Activated CD4-positive, alpha-beta T cell treated with anti-CD3 and anti-CD28 coated beads, Interleukin-2, Interleukin-6, amounts not matched to agents 100 ng/mL and 50 ng/mL, durations not matched to agents 16 hours and 8 hours (primary cell): ENCODE results near the gene ADAD1.
"Not testable (repeated sequence)": the region's sequence is repeated elsewhere in the genome, so short reads cannot be mapped to it uniquely, and the experiment has no call there.

Experiments used
- DNase-seq: peaks from one replicate; pipeline ENCODE4 v3.0.0-alpha.2; 2020

ADAD1 gene

GRCh38 chr4:122378711-122379110 lies at the start of gene ADAD1:
Gene ADAD1, plus strand, starts transcription at chr4:122379011. Its CDS starts 1,059 bp downstream, at chr4:122380070.
- DNase-seq, result no peak

GRCh38 chr4:122329876-122330565 lies 48.8 kb upstream of the ADAD1 start:
- DNase-seq, result no peak

GRCh38 chr4:122331195-122331594 lies 47.6 kb upstream of the ADAD1 start:
- DNase-seq, result no peak

- DNase-seq, result no peak
These were observed 44.0 kb upstream of the ADAD1 start for GRCh38 chr4:122334828-122335227.

- DNase-seq, result no peak
These were observed 36.9 kb upstream of the ADAD1 start for GRCh38 chr4:122341886-122342285.

GRCh38 chr4:122346036-122346435 lies 32.8 kb upstream of the ADAD1 start:
- no peak for DNase-seq

GRCh38 chr4:122346503-122346902 lies 32.3 kb upstream of the ADAD1 start:
- no peak for DNase-seq

GRCh38 chr4:122356317-122356808 lies 22.4 kb upstream of the ADAD1 start:
- DNase-seq, result no peak

GRCh38 chr4:122360754-122361153 lies 18.1 kb upstream of the ADAD1 start:
- no peak for DNase-seq

GRCh38 chr4:122364700-122365404 lies 14.0 kb upstream of the ADAD1 start:
- no peak for DNase-seq

- not testable (repeated sequence) for DNase-seq
These were observed 10.0 kb upstream of the ADAD1 start for GRCh38 chr4:122368786-122369185.

GRCh38 chr4:122377352-122377751 lies 1.5 kb upstream of the ADAD1 start:
- no peak for DNase-seq

GRCh38 chr4:122379239-122379638 lies 428 bp downstream of the ADAD1 start:
- no peak for DNase-seq

- DNase-seq, result no peak
These were observed 4.5 kb downstream of the ADAD1 start for GRCh38 chr4:122383341-122383740.

GRCh38 chr4:122384245-122384644 lies 5.4 kb downstream of the ADAD1 start:
- DNase-seq, result no peak

GRCh38 chr4:122393276-122393675 lies 14.5 kb downstream of the ADAD1 start:
- DNase-seq, result no peak

- no peak for DNase-seq
These were observed 25.1 kb downstream of the ADAD1 start for GRCh38 chr4:122403861-122404260.

GRCh38 chr4:122412547-122412946 lies 33.7 kb downstream of the ADAD1 start:
- peak; percentile 24 for DNase-seq

- DNase-seq, result no peak
These were observed 44.4 kb downstream of the ADAD1 start for GRCh38 chr4:122423246-122423645.

GRCh38 chr4:122431351-122431750 lies 52.5 kb downstream of the ADAD1 start:
- DNase-seq, result no peak

GRCh38 chr4:122434285-122434684 lies 55.5 kb downstream of the ADAD1 start:
- no peak for DNase-seq

- peak; percentile 30 for DNase-seq
These were observed 72.0 kb downstream of the ADAD1 start for GRCh38 chr4:122450847-122451246.

GRCh38 chr4:122453384-122453995 lies 74.7 kb downstream of the ADAD1 start:
- DNase-seq, result no peak
